ENCODE data around the gene PLEKHN1.

Gene PLEKHN1

GRCh38 chr1:950268-950667 lies 16.0 kb upstream of the PLEKHN1 start:
- peaks cover 25% of the 10 kb centered on the region for H4K20me1 ChIP-seq (ENCODE audit: insufficient read depth, low read length)
- H3K27ac ChIP-seq (ENCODE audit: low read length), result no peak overlapping the region
- H3K4me1 ChIP-seq (ENCODE audit: low read length), result no peaks in the 10 kb centered on the region
- H3K4me3 ChIP-seq (ENCODE audit: low read length), result no peak overlapping the region
- TF ChIP-seq EZH2phosphoT487 (IDR thresholded peaks at IDR 0.05; ENCODE audit: low read depth) (no peak), CTCF (IDR thresholded peaks at IDR 0.05; ENCODE audit: low read depth, low read length) (no peak)
- H3K9me3 ChIP-seq (ENCODE audit: insufficient read depth, low read length), result no peaks in the 10 kb centered on the region
- no peak overlapping the region for H3K4me2 ChIP-seq (ENCODE audit: low read length)
- no peaks in the 10 kb centered on the region for H3K27me3 ChIP-seq (ENCODE audit: low read depth, low read length)
- no peak overlapping the region for H3K9ac ChIP-seq (ENCODE audit: low read length)
- H3K79me2 ChIP-seq (ENCODE audit: low read length), result no peaks in the 10 kb centered on the region
- peaks cover 39% of the 10 kb centered on the region for H3K36me3 ChIP-seq (replicated peaks; ENCODE audit: low read depth, low read length)
- no peak overlapping the region for H2AFZ ChIP-seq (ENCODE audit: low read depth, low read length)

GRCh38 chr1:950881-951280 lies 15.4 kb upstream of the PLEKHN1 start:
- TF ChIP-seq CTCF (IDR thresholded peaks at IDR 0.05; ENCODE audit: low read depth, low read length), result no peak
- TF ChIP-seq EZH2phosphoT487 (IDR thresholded peaks at IDR 0.05; ENCODE audit: low read depth), result no peak
- Histone ChIP-seq H3K79me2 (ENCODE audit: low read length) (no peaks in the 10 kb centered on the region), H3K4me2 (ENCODE audit: low read length) (no peak overlapping the region), H3K9ac (ENCODE audit: low read length) (no peak overlapping the region), H3K4me1 (ENCODE audit: low read length) (no peaks in the 10 kb centered on the region), H3K4me3 (ENCODE audit: low read length) (no peak overlapping the region), H3K27ac (ENCODE audit: low read length) (no peak overlapping the region), H3K9me3 (ENCODE audit: insufficient read depth, low read length) (no peaks in the 10 kb centered on the region), H2AFZ (ENCODE audit: low read depth, low read length) (no peak overlapping the region), H4K20me1 (ENCODE audit: insufficient read depth, low read length) (peaks cover 25% of the 10 kb centered on the region), H3K36me3 (replicated peaks; ENCODE audit: low read depth, low read length) (peaks cover 44% of the 10 kb centered on the region), H3K27me3 (ENCODE audit: low read depth, low read length) (no peaks in the 10 kb centered on the region)

- no peak overlapping the region for H2AFZ ChIP-seq (ENCODE audit: low read depth, low read length)
- H3K4me2 ChIP-seq (ENCODE audit: low read length), result no peak overlapping the region
- no peaks in the 10 kb centered on the region for H3K4me1 ChIP-seq (ENCODE audit: low read length)
- no peak overlapping the region for H3K9ac ChIP-seq (ENCODE audit: low read length)
- no peaks in the 10 kb centered on the region for H3K79me2 ChIP-seq (ENCODE audit: low read length)
- peaks cover 47% of the 10 kb centered on the region for H3K36me3 ChIP-seq (replicated peaks; ENCODE audit: low read depth, low read length)
- no peak overlapping the region for H3K27ac ChIP-seq (ENCODE audit: low read length)
- TF ChIP-seq CTCF (IDR thresholded peaks at IDR 0.05; ENCODE audit: low read depth, low read length), result peak; percentile 25
- no peak for TF ChIP-seq EZH2phosphoT487 (IDR thresholded peaks at IDR 0.05; ENCODE audit: low read depth)
- H3K4me3 ChIP-seq (ENCODE audit: low read length), result no peak overlapping the region
- H3K27me3 ChIP-seq (ENCODE audit: low read depth, low read length), result no peaks in the 10 kb centered on the region
- H4K20me1 ChIP-seq (ENCODE audit: insufficient read depth, low read length), result peaks cover 25% of the 10 kb centered on the region
- no peaks in the 10 kb centered on the region for H3K9me3 ChIP-seq (ENCODE audit: insufficient read depth, low read length)
Observed at GRCh38 chr1:951364-951763, 14.9 kb upstream of the PLEKHN1 start.

- peaks cover 23% of the 10 kb centered on the region for H4K20me1 ChIP-seq (ENCODE audit: insufficient read depth, low read length)
- no peak for TF ChIP-seq EZH2phosphoT487 (IDR thresholded peaks at IDR 0.05; ENCODE audit: low read depth)
- TF ChIP-seq CTCF (IDR thresholded peaks at IDR 0.05; ENCODE audit: low read depth, low read length), result no peak
- peaks cover 52% of the 10 kb centered on the region for H3K36me3 ChIP-seq (replicated peaks; ENCODE audit: low read depth, low read length)
Observed at GRCh38 chr1:952201-952600, 14.1 kb upstream of the PLEKHN1 start.

More at GRCh38 chr1:952201-952600, 14.1 kb upstream of the PLEKHN1 start:
- no peak overlapping the region for H3K4me3 ChIP-seq (ENCODE audit: low read length)
- no peaks in the 10 kb centered on the region for H3K27me3 ChIP-seq (ENCODE audit: low read depth, low read length)
- no peak overlapping the region for H3K9ac ChIP-seq (ENCODE audit: low read length)
- H3K79me2 ChIP-seq (ENCODE audit: low read length), result peaks cover 6% of the 10 kb centered on the region
- H3K4me2 ChIP-seq (ENCODE audit: low read length), result no peak overlapping the region
- no peaks in the 10 kb centered on the region for H3K9me3 ChIP-seq (ENCODE audit: insufficient read depth, low read length)
- no peak overlapping the region for H3K27ac ChIP-seq (ENCODE audit: low read length)
- no peaks in the 10 kb centered on the region for H3K4me1 ChIP-seq (ENCODE audit: low read length)
- H2AFZ ChIP-seq (ENCODE audit: low read depth, low read length), result no peak overlapping the region

All from OCI-LY3 (cell line).